GM23338 (cell line): ENCODE results near the gene TRHDE. TPM values are rescaled to one million over a fixed set of nuclear protein-coding genes. Genes with fewer than 3 reads are reported as not detected.

ENCODE experiments used
- ATAC-seq: fragments of 200-7000 bp; cut with Tn5 transposase; 3 replicates; pipeline ENCODE4 v1.9.1; 2020
- DNase-seq: peaks from one replicate; pipeline ENCODE4 v3.0.0-alpha.2; 2015; ENCODE audit warnings: low spot score
- H2AFZ ChIP-seq: fragments of 200-600 bp; sonication (generic); 2 replicates; pipeline ENCODE4 v1.8.0; 2016; ENCODE audit warnings: antibody characterized with exemption, mild to moderate bottlenecking, moderate library complexity
- H3F3A ChIP-seq: fragments of 200-600 bp; sonication (generic); replicated peaks from 2 replicates; pipeline ENCODE4 v1.8.0; 2017; ENCODE audit warnings: antibody characterized with exemption, mixed run types, low read depth
- H3K27ac ChIP-seq: fragments of 200-600 bp; sonication (generic); 2 replicates; pipeline ENCODE4 v1.6.1; 2016; ENCODE audit warnings: low read depth
- H3K27me3 ChIP-seq: fragments of 200-600 bp; sonication (generic); 2 replicates; pipeline ENCODE4 v1.8.0; 2016; ENCODE audit warnings: mild to moderate bottlenecking, mixed run types, moderate library complexity; ENCODE audit not compliant: insufficient read depth
- H3K36me3 ChIP-seq: fragments of 200-600 bp; sonication (generic); 2 replicates; pipeline ENCODE4 v1.8.0; 2016; ENCODE audit warnings: mild to moderate bottlenecking; ENCODE audit not compliant: insufficient read depth
- H3K4me1 ChIP-seq: fragments of 200-600 bp; sonication (generic); 2 replicates; pipeline ENCODE4 v1.8.0; 2016; ENCODE audit warnings: mild to moderate bottlenecking, moderate library complexity; ENCODE audit not compliant: insufficient read depth
- H3K4me2 ChIP-seq: fragments of 200-600 bp; sonication (generic); 2 replicates; pipeline ENCODE4 v1.7.1; 2017; ENCODE audit warnings: mixed run types
- H3K4me3 ChIP-seq: fragments of 200-600 bp; sonication (generic); 2 replicates; pipeline ENCODE4 v1.6.1; 2016; ENCODE audit warnings: mixed run types
- H3K79me2 ChIP-seq: fragments of 200-600 bp; sonication (generic); replicated peaks from 2 replicates; pipeline ENCODE4 v1.8.0; 2017; ENCODE audit warnings: mild to moderate bottlenecking; ENCODE audit not compliant: insufficient read depth
- H3K9me2 ChIP-seq: fragments of 200-600 bp; sonication (generic); 2 replicates; pipeline ENCODE4 v1.8.0; 2017; ENCODE audit not compliant: insufficient read depth
- H4K20me1 ChIP-seq: fragments of 200-600 bp; sonication (generic); replicated peaks from 2 replicates; pipeline ENCODE4 v1.8.0; 2017; ENCODE audit warnings: mild to moderate bottlenecking; ENCODE audit not compliant: insufficient read depth
- H3K27ac Mint-ChIP-seq: 2 replicates; pipeline ENCODE4 v1.8.0; 2020; ENCODE audit warnings: inconsistent platforms, mild to moderate bottlenecking, moderate library complexity, mixed read lengths
- H3K27me3 Mint-ChIP-seq: 3 replicates; pipeline ENCODE4 v1.8.0; 2022; ENCODE audit warnings: low read depth, mild to moderate bottlenecking, moderate library complexity, mixed read lengths, inconsistent platforms; ENCODE audit not compliant: insufficient read depth, poor library complexity
- H3K36me3 Mint-ChIP-seq: 3 replicates; pipeline ENCODE4 v1.8.0; 2021; ENCODE audit warnings: low read depth, mild to moderate bottlenecking, inconsistent platforms, moderate library complexity, mixed read lengths
- H3K4me1 Mint-ChIP-seq: 3 replicates; pipeline ENCODE4 v1.8.0; 2020; ENCODE audit warnings: mild to moderate bottlenecking, inconsistent platforms, mixed read lengths
- H3K4me3 Mint-ChIP-seq: 3 replicates; pipeline ENCODE4 v1.8.0; 2021; ENCODE audit warnings: moderate library complexity, mild to moderate bottlenecking, inconsistent platforms, mixed read lengths
- H3K9me3 Mint-ChIP-seq: 3 replicates; pipeline ENCODE4 v1.8.0; 2020; ENCODE audit warnings: moderate library complexity, mild to moderate bottlenecking, inconsistent platforms, mixed read lengths
- CREB1 ChIP-seq: fragments of 250-450 bp; sonication (Bioruptor Pico); IDR thresholded peaks from 2 replicates; pipeline ENCODE4 v1.5.0; 2020; ENCODE audit warnings: low read depth, mild to moderate bottlenecking, moderate library complexity
- EZH2phosphoT487 ChIP-seq: fragments of 200-600 bp; sonication (generic); IDR thresholded peaks from one replicate; pipeline ENCODE4 v1.8.1; 2018; ENCODE audit warnings: antibody characterized with exemption; ENCODE audit not compliant: unreplicated experiment
- JUNB ChIP-seq: IDR thresholded peaks from one replicate; pipeline ENCODE4 v1.6.1; 2016; ENCODE audit warnings: antibody characterized with exemption; ENCODE audit not compliant: unreplicated experiment
- NANOG ChIP-seq: IDR thresholded peaks from 2 replicates; pipeline ENCODE4 v1.6.1; 2016; ENCODE audit warnings: antibody characterized with exemption, borderline replicate concordance
- POLR2AphosphoS5 ChIP-seq: IDR thresholded peaks from 2 replicates; pipeline ENCODE4 v1.6.1; 2016; ENCODE audit warnings: antibody characterized with exemption, low read depth
- ZNF114 ChIP-seq: fragments of 250-450 bp; sonication (Bioruptor Pico); IDR thresholded peaks from 2 replicates; pipeline ENCODE4 v1.5.0; 2020; ENCODE audit warnings: mild to moderate bottlenecking, moderate library complexity
- ZNF331 ChIP-seq: fragments of 250-450 bp; sonication (Bioruptor Pico); IDR thresholded peaks from 2 replicates; pipeline ENCODE4 v1.5.0; 2020; ENCODE audit warnings: low read depth, mild to moderate bottlenecking, moderate library complexity
- polyA plus RNA-seq: library from polyadenylated mRNA; unstranded; fragments of >200 nt; fragmentation: Nextera tagmentation; extraction: Ambion mirVana; gene quantifications from 2 replicates; pipeline ENCODE4 v1.2.1, GENCODE V29; 2016
- total RNA-seq: library from RNA; depleted of rRNA; stranded (reverse); fragments of >200 nt; shearing (Covaris generic); gene quantifications from 2 replicates; pipeline ENCODE4 v1.2.3, GENCODE V29; 2014
- TF ChIP-seq, protein P1 (sequence below), 2 experiments: fragments of 200-600 bp in 1 of 2; sonication (generic) in 1 of 2; conservative IDR thresholded peaks; 2 replicates each; pipeline versions ENCODE4 v1.5.1 to v1.6.1; 2016 to 2017; ENCODE audit warnings: antibody characterized with exemption in 2 of 2, low read depth in 2 of 2, mild to moderate bottlenecking in 2 of 2, moderate library complexity in 1 of 2
- TF ChIP-seq, protein P2 (sequence below): IDR thresholded peaks from one replicate; pipeline ENCODE4 v1.6.1; 2018; ENCODE audit warnings: antibody characterized with exemption; ENCODE audit not compliant: unreplicated experiment
- TF ChIP-seq, protein P3 (sequence below): fragments of 250-450 bp; sonication (Bioruptor Pico); IDR thresholded peaks from 2 replicates; pipeline ENCODE4 v1.5.0; 2020; ENCODE audit warnings: mild to moderate bottlenecking, moderate library complexity

The TRHDE gene
- total and polyA plus RNA-seq, 2 experiments from 2014 or later: 1.3 to 7.7 TPM

DNA sequence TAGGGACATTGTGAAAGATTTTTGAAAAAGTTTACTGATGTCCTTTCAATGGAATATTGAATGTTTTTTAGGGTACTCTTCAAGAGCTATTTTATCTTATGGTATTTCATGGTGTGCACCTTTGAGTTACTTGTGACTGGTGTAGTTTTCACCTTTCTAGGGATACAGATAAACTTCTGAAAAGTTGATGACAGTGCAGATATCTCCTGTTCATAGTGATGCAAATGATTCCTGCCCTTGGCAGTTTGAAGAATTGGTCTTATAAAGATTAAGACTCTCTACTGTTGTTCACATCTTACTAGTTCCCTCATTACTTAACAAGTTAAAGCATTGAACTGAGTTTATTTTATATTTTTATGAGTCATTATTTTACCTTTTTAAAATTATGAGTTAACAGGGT lies 408.9 kb downstream of the TRHDE start (continued):
- TF ChIP-seq, protein P1, sequence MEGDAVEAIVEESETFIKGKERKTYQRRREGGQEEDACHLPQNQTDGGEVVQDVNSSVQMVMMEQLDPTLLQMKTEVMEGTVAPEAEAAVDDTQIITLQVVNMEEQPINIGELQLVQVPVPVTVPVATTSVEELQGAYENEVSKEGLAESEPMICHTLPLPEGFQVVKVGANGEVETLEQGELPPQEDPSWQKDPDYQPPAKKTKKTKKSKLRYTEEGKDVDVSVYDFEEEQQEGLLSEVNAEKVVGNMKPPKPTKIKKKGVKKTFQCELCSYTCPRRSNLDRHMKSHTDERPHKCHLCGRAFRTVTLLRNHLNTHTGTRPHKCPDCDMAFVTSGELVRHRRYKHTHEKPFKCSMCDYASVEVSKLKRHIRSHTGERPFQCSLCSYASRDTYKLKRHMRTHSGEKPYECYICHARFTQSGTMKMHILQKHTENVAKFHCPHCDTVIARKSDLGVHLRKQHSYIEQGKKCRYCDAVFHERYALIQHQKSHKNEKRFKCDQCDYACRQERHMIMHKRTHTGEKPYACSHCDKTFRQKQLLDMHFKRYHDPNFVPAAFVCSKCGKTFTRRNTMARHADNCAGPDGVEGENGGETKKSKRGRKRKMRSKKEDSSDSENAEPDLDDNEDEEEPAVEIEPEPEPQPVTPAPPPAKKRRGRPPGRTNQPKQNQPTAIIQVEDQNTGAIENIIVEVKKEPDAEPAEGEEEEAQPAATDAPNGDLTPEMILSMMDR (conservative IDR thresholded peaks at IDR 0.05; ENCODE audit: low read depth in 2 of 2): no peak
- TF ChIP-seq ZNF114 (CRISPR knock-in tag) (no peak), CREB1 (CRISPR knock-in tag) (no peak), EZH2phosphoT487 (no peak), ZNF331 (no peak)
- TF ChIP-seq, protein P2, sequence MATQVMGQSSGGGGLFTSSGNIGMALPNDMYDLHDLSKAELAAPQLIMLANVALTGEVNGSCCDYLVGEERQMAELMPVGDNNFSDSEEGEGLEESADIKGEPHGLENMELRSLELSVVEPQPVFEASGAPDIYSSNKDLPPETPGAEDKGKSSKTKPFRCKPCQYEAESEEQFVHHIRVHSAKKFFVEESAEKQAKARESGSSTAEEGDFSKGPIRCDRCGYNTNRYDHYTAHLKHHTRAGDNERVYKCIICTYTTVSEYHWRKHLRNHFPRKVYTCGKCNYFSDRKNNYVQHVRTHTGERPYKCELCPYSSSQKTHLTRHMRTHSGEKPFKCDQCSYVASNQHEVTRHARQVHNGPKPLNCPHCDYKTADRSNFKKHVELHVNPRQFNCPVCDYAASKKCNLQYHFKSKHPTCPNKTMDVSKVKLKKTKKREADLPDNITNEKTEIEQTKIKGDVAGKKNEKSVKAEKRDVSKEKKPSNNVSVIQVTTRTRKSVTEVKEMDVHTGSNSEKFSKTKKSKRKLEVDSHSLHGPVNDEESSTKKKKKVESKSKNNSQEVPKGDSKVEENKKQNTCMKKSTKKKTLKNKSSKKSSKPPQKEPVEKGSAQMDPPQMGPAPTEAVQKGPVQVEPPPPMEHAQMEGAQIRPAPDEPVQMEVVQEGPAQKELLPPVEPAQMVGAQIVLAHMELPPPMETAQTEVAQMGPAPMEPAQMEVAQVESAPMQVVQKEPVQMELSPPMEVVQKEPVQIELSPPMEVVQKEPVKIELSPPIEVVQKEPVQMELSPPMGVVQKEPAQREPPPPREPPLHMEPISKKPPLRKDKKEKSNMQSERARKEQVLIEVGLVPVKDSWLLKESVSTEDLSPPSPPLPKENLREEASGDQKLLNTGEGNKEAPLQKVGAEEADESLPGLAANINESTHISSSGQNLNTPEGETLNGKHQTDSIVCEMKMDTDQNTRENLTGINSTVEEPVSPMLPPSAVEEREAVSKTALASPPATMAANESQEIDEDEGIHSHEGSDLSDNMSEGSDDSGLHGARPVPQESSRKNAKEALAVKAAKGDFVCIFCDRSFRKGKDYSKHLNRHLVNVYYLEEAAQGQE: no peak

DNA sequence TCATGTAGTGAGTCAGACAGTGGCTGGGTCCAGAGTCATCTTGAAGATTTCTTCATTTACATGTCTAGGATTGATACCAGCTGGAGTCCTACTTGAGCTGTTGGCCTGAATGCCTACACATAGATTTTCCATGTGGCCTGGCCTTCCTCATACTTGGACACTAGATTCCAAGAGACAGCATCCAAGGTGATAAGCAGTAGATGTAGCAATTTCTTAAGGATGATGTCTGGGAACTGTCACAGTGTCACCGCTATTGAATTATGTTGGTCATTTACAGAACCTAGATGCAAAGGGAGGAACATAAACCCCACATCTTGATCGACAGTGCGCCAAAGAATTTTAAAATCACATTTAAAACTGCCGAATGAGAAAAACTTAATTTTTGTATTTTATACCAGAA lies 412.3 kb downstream of the TRHDE start:
- Mint-ChIP-seq H3K4me1 (peaks cover 7% of the 10 kb centered on the region; the same call in 2 of the 3 replicates), H3K9me3 (no peaks in the 10 kb centered on the region), H3K36me3 (no peaks in the 10 kb centered on the region), H3K27me3 (no peaks in the 10 kb centered on the region), H3K4me3 (no peak overlapping the region), H3K27ac (no peak overlapping the region)
- ATAC-seq (no peak), DNase-seq (no peak)
- Histone ChIP-seq H3K4me2 (no peak overlapping the region), H3F3A (no peaks in the 10 kb centered on the region), H4K20me1 (no peaks in the 10 kb centered on the region), H2AFZ (no peak overlapping the region), H3K27ac (no peak overlapping the region), H3K27me3 (no peaks in the 10 kb centered on the region), H3K9me2 (no peaks in the 10 kb centered on the region), H3K4me3 (no peak overlapping the region), H3K4me1 (no peaks in the 10 kb centered on the region), H3K36me3 (no peaks in the 10 kb centered on the region), H3K79me2 (no peaks in the 10 kb centered on the region)
- TF ChIP-seq JUNB (no peak), POLR2AphosphoS5 (no peak), EZH2phosphoT487 (no peak), CREB1 (CRISPR knock-in tag) (no peak), NANOG (no peak), ZNF114 (CRISPR knock-in tag) (no peak), ZNF331 (no peak)
- TF ChIP-seq, protein P1 (conservative IDR thresholded peaks at IDR 0.05; ENCODE audit: low read depth in 2 of 2): no peak
- TF ChIP-seq, protein P3, sequence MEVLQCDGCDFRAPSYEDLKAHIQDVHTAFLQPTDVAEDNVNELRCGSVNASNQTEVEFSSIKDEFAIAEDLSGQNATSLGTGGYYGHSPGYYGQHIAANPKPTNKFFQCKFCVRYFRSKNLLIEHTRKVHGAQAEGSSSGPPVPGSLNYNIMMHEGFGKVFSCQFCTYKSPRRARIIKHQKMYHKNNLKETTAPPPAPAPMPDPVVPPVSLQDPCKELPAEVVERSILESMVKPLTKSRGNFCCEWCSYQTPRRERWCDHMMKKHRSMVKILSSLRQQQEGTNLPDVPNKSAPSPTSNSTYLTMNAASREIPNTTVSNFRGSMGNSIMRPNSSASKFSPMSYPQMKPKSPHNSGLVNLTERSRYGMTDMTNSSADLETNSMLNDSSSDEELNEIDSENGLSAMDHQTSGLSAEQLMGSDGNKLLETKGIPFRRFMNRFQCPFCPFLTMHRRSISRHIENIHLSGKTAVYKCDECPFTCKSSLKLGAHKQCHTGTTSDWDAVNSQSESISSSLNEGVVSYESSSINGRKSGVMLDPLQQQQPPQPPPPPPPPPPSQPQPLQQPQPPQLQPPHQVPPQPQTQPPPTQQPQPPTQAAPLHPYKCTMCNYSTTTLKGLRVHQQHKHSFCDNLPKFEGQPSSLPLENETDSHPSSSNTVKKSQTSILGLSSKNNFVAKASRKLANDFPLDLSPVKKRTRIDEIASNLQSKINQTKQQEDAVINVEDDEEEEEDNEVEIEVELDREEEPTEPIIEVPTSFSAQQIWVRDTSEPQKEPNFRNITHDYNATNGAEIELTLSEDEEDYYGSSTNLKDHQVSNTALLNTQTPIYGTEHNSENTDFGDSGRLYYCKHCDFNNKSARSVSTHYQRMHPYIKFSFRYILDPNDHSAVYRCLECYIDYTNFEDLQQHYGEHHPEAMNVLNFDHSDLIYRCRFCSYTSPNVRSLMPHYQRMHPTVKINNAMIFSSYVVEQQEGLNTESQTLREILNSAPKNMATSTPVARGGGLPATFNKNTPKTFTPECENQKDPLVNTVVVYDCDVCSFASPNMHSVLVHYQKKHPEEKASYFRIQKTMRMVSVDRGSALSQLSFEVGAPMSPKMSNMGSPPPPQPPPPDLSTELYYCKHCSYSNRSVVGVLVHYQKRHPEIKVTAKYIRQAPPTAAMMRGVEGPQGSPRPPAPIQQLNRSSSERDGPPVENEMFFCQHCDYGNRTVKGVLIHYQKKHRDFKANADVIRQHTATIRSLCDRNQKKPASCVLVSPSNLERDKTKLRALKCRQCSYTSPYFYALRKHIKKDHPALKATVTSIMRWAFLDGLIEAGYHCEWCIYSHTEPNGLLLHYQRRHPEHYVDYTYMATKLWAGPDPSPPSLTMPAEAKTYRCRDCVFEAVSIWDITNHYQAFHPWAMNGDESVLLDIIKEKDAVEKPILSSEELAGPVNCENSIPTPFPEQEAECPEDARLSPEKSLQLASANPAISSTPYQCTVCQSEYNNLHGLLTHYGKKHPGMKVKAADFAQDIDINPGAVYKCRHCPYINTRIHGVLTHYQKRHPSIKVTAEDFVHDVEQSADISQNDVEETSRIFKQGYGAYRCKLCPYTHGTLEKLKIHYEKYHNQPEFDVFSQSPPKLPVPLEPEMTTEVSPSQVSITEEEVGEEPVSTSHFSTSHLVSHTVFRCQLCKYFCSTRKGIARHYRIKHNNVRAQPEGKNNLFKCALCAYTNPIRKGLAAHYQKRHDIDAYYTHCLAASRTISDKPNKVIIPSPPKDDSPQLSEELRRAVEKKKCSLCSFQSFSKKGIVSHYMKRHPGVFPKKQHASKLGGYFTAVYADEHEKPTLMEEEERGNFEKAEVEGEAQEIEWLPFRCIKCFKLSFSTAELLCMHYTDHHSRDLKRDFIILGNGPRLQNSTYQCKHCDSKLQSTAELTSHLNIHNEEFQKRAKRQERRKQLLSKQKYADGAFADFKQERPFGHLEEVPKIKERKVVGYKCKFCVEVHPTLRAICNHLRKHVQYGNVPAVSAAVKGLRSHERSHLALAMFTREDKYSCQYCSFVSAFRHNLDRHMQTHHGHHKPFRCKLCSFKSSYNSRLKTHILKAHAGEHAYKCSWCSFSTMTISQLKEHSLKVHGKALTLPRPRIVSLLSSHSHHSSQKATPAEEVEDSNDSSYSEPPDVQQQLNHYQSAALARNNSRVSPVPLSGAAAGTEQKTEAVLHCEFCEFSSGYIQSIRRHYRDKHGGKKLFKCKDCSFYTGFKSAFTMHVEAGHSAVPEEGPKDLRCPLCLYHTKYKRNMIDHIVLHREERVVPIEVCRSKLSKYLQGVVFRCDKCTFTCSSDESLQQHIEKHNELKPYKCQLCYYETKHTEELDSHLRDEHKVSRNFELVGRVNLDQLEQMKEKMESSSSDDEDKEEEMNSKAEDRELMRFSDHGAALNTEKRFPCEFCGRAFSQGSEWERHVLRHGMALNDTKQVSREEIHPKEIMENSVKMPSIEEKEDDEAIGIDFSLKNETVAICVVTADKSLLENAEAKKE: no peak
